GM12891 (cell line): ENCODE results near the gene NUDT13.
"Not testable (repeated sequence)": the region's sequence is repeated elsewhere in the genome, so short reads cannot be mapped to it uniquely, and the experiment has no call there.

Experiments
- DNase-seq: peaks from one replicate; pipeline ENCODE4 v3.0.0; 2011; ENCODE audit warnings: low spot score; ENCODE audit not compliant: insufficient read length
- FAIRE-seq: peaks from 2 replicates; lab custom pipeline; 2011; peaks lifted over from hg19 to GRCh38; lab: Jason Lieb, UNC
- PAX5 ChIP-seq: IDR thresholded peaks from 2 replicates; pipeline ENCODE4 v1.6.1; 2011; ENCODE audit warnings: low read length, moderate library complexity, mild to moderate bottlenecking; ENCODE audit not compliant: insufficient read depth, severe bottlenecking
- POLR2A ChIP-seq: IDR thresholded peaks from 2 replicates; pipeline ENCODE4 v1.6.1; 2011; ENCODE audit warnings: low read depth, low read length, control low read depth
- POLR2AphosphoS5 ChIP-seq: IDR thresholded peaks from 2 replicates; pipeline ENCODE4 v1.6.1; 2011; ENCODE audit warnings: low read depth, low read length, control low read depth
- POU2F2 ChIP-seq: IDR thresholded peaks from 2 replicates; pipeline ENCODE4 v1.6.1; 2011; ENCODE audit warnings: low read depth, mild to moderate bottlenecking, control low read depth, low read length, moderate library complexity
- SPI1 ChIP-seq: IDR thresholded peaks from 2 replicates; pipeline ENCODE4 v1.6.1; 2011; ENCODE audit warnings: low read depth, low read length, control low read depth
- TAF1 ChIP-seq: IDR thresholded peaks from 2 replicates; pipeline ENCODE4 v1.6.1; 2011; ENCODE audit warnings: low read depth, low read length, control low read depth

The NUDT13 gene

GRCh38 chr10:73131301-73131700 lies 21.0 kb downstream of the NUDT13 start:
- DNase-seq (no peak), FAIRE-seq (no peak)
- TF ChIP-seq POU2F2 (no peak), SPI1 (no peak), TAF1 (no peak), POLR2AphosphoS5 (no peak), POLR2A (no peak), PAX5 (no peak)

DNA sequence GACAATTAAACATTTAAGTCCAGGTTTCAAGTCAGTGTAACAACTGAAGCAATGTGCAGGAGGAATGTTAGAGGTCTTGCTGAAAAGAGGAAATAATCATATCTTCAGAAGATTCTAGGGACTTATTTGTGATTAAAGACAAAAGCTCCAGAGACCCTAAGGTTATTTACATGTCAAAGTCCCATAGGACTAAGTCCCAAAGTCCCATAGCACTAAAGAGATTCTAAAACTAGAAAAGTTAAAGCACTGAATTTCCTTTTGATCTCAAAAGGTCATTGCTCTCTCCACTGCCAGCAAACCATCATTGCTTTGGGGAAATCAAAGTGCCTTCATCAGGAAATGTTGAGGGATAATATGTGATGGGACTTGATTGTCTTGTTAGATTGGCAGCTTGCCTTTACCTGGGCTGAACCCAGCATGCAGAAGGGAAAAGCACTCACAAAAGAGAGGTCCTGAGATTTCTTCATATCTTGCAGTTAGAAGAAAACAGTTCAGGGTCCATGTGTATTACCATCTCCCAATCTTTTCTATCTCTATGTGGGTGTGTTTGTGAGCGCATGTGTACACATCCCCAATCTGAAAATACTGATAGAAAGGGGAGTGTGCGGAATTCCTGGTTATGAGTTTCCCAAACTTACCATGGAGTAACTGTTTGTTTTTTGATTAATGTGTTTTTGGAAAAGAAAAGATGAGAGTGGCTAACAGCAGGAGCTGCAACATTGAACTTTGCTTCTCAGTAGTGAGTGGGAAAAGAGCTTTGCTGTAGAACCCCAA lies 21.8 kb downstream of the NUDT13 start:
- DNase-seq (no peak), FAIRE-seq (peak; percentile 28)
- TF ChIP-seq POLR2AphosphoS5, result no peak

DNA sequence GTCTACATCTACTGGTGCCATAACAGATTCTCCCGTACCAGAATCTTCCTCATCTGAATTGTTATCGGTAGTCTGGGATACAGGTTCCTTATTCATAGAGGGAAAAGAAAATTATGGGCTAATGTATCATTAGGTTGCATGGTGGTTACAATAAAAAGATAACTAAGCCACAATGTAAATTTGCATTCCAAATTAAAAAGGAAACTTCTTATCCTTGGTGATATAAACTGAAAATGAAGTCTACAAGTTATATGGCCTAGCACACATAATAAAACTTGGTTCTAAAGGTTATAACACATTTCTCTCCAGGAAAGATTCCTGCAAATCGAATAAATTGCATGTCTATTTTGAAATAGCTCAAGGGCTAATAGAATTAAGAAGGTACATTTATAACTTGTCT lies 24.5 kb downstream of the NUDT13 start:
- FAIRE-seq (no peak), DNase-seq (no peak)
- no peak for TF ChIP-seq SPI1
- no peak for TF ChIP-seq POLR2A
- TF ChIP-seq POU2F2, result no peak
- no peak for TF ChIP-seq POLR2AphosphoS5
- TF ChIP-seq PAX5, result no peak
- TF ChIP-seq TAF1, result no peak

- no peak for TF ChIP-seq PAX5
- no peak for TF ChIP-seq POU2F2
- TF ChIP-seq POLR2A, result no peak
- TF ChIP-seq SPI1, result no peak
- TF ChIP-seq TAF1, result no peak
- no peak for TF ChIP-seq POLR2AphosphoS5
- DNase-seq (no peak), FAIRE-seq (no peak)
These were observed 26.4 kb downstream of the NUDT13 start for GRCh38 chr10:73136627-73137026.

DNA sequence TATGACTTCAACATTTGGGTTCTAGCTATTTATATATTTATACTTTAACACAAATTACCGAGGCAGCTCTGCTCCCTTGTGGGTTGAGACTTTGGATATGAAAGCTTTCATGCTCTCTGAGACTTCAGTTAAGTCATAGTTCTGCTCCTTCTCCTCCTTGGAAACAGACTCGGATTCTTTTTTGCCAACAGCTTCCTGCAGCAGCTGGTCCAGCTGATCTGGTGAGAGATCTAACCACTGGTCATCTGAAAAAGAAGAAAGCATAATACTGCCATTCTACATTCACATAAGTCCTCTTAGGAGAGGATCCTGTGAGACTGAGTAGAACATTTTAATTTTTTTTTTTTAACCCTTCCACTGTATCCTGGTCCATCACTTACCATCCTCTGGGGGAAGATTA lies 29.0 kb downstream of the NUDT13 start:
- no peak for FAIRE-seq
- TF ChIP-seq POLR2A, result no peak
- TF ChIP-seq POLR2AphosphoS5, result no peak
- no peak for TF ChIP-seq POU2F2
- no peak for TF ChIP-seq SPI1
- TF ChIP-seq TAF1, result no peak
- TF ChIP-seq PAX5, result no peak
- DNase-seq, result no peak

GRCh38 chr10:73141603-73142002 lies 31.3 kb downstream of the NUDT13 start:
- no peak for TF ChIP-seq TAF1
- TF ChIP-seq POLR2A, result no peak
- no peak for TF ChIP-seq POLR2AphosphoS5
- no peak for TF ChIP-seq SPI1
- no peak for TF ChIP-seq POU2F2
- no peak for TF ChIP-seq PAX5
- FAIRE-seq (no peak), DNase-seq (no peak)

DNA sequence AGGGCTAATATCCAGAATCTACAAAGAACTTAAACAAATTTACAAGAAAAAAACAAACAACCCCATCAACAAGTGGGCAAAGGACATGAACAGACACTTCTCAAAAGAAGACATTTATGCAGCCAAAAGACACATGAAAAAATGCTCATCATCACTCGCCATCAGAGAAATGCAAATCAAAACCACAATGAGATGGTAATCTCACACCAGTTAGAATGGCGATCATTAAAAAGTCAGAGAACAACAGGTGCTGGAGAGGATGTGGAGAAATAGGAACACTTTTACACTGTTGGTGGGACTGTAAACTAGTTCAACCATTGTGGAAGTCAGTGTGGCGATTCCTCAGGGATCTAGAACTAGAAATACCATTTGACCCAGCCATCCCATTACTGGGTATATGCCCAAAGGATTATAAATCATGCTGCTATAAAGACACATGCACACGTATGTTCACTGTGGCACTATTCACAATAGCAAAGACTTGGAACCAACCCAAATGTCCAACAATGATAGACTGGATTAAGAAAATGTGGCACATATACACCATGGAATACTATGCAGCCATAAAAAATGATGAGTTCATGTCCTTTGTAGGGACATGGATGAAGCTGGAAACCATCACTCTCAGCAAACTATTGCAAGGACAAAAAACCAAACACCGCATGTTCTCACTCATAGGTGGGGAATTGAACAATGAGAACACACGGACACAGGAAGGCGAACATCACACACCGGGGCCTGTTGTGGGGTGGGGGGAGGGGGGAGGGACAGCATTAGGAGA lies 40.6 kb downstream of the NUDT13 start:
- FAIRE-seq, DNase-seq: not testable (repeated sequence)

DNA sequence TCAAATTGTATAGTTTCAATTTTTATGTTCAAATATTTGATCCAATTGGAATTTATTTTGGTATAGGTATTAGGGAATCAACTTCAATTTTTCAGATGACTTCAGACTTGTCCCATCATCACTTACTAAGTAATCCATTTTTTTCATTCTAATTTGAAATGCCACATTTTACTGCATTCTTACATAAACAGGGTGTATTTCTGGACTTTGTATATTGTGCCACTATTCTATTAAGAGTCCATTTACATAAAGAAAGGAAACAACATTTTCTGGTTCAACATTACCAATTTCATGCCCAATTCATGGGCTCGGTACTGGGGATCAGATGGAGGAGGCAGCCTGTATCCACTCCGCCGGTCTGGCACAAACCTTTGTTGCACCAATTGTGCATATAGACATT lies 41.8 kb downstream of the NUDT13 start:
- FAIRE-seq, result no peak
- DNase-seq, result no peak
- TF ChIP-seq TAF1 (no peak), POLR2A (no peak), SPI1 (no peak), PAX5 (no peak), POU2F2 (no peak), POLR2AphosphoS5 (no peak)

DNA sequence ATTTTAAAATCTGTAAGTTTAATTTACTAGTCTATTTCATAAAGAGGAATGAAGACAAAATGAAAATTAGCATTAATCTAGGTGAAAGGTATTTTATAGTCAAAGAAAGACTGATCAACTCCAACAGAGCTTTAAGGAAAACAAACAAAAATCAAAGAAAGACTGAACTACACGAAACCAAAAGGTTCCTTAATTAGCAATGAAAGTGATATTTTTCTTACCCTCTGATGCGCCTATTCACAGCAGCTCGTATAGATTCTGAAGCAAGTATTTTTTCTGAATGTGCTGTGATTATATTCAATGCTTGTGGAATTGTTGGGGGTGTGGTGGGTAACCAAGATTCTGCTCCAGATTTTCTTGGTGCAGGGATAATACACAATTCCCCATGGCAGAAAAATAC lies 45.8 kb downstream of the NUDT13 start:
- DNase-seq (no peak), FAIRE-seq (no peak)
- TF ChIP-seq SPI1 (no peak), PAX5 (no peak)

DNA sequence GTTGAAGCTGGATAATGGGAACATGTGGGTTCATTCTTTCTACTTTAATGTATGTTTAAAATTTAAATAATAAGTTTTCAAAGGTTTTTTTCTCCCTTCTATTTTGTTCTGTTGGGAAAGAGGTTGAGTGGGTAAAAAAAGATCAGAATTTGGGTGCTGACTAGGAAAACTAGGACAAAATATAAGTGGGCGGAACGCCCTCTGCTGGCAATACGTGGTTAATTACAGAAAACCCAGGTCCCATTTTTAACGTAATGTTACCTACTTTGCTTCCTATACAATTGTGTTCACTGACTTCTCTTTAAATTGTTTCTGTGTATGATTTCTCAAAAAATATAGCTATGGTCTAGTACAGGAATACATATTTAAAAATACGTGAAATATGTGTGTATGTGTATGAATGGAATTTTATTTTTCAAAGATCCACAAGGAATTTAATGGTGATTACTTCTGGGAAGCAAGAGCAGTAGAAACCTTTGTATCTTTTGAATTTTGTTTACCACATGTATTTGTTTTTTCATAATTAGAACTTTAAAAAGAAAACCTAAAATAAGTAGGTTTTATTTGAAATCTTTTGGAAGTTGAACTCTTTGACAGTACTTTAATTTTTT lies 48.9 kb downstream of the NUDT13 start:
- FAIRE-seq (peak; percentile 67), DNase-seq (no peak)
- no peak for TF ChIP-seq TAF1
- TF ChIP-seq POU2F2, result no peak
- no peak for TF ChIP-seq POLR2A
- no peak for TF ChIP-seq PAX5
- TF ChIP-seq POLR2AphosphoS5, result no peak
- TF ChIP-seq SPI1, result no peak
